Activated T-helper 1 cell treated with Interleukin-2 at 50 U/mL for 16 hours (primary cell): ENCODE data around the gene IFNL3.
"Not testable (repeated sequence)": the region's sequence is repeated elsewhere in the genome, so short reads cannot be mapped to it uniquely, and the experiment has no call there.

Source experiments
- DNase-seq: peaks from one replicate; pipeline ENCODE4 v3.0.0-alpha.2; 2020; ENCODE audit warnings: low read depth

IFNL3 gene

DNA sequence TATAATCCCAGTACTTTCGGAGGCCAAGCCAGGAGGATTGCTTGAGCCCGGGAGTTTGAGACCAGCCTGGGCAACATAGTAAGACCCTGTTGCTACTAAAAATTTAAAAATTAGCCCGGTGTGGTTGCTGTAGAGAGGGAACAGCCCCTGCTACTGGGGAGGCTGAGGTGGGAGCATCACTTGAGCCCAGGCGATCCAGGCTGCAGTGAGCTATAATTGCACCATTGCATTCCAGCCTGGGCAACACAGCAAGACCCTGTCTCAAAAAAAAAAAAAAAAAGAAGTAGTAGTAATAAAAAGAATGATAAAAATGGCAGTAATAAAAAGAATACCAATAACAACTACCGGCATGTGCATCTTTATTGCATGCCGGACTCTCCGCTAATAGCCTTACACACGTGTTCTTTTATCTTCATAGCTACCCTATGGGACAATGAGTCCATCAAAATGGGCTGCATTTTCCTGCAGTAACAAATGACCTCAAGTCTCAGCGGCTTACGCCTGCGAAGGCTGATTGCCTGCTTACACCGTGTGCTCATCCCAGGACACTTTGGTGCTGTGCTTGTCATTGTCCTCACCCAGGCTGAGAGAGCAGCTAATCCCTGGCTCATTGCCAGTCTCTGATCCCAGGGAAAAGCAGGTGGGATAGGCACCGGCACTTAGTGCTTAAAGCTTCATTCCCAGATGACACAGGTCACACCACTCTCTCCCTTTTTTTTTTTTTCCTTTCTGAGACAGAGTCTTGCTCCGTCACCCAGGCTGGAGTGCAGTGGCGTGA is 26.4 kb downstream of the IFNL3 start:
- no peak for DNase-seq

DNA sequence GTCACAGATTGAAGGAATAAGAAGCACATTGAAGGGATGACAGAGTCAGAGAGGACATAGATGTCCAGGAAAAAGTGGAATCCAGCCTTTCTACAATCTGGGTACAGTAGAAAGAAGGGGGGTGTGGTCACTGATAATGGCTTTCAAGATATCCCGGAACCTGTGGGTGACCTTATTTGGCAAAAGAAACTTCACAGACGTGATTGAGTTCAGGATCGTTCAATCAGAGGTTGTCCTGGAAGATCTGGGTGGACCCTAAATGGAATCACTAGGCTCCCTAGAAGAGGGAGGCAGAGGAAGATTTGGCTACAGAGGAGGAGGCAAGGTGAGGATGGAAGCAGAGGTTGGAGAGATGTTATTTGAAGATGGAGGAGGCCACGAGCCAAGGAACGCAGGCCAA is 27.7 kb downstream of the IFNL3 start:
- no peak for DNase-seq

DNA sequence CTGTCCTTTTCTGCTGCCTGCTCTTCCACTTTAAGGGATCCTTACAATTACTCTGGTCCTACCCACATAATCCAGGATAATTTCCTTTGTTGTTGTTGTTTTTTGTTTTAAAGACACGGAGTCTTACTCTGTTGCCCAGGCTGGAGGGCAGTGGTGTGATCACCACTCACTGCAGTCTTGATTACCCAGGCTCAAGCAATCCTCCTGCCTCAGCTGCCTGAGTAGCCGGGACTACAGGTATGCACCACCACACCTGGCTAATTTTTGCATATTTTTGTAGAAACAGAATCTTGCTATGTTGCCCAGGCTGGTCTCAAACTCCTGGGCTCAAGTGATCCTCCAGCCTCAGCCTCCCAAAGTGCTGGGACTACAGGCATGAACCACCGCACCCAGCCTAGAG is 29.5 kb downstream of the IFNL3 start:
- DNase-seq = not testable (repeated sequence)

- DNase-seq = peak; percentile 47
Observed at GRCh38 chr19:39212375-39212742, 32.4 kb downstream of the IFNL3 start.

GRCh38 chr19:39211731-39212374 is 33.0 kb downstream of the IFNL3 start:
- DNase-seq = no peak

- no peak for DNase-seq
Observed at GRCh38 chr19:39209196-39209595, 35.6 kb downstream of the IFNL3 start.

- no peak for DNase-seq
Observed at GRCh38 chr19:39208175-39208795, 36.5 kb downstream of the IFNL3 start.

- DNase-seq = no peak
Observed at GRCh38 chr19:39207293-39207836, 37.4 kb downstream of the IFNL3 start.

GRCh38 chr19:39206122-39206521 is 38.7 kb downstream of the IFNL3 start:
- no peak for DNase-seq

GRCh38 chr19:39205449-39205764 is 39.4 kb downstream of the IFNL3 start:
- DNase-seq = no peak

- no peak for DNase-seq
Observed at GRCh38 chr19:39203372-39204341, 41.1 kb downstream of the IFNL3 start, which contains the start of gene SYCN. Gene SYCN, minus strand, starts transcription at chr19:39204263. Its CDS starts 9 bp downstream, at chr19:39204254.

DNA sequence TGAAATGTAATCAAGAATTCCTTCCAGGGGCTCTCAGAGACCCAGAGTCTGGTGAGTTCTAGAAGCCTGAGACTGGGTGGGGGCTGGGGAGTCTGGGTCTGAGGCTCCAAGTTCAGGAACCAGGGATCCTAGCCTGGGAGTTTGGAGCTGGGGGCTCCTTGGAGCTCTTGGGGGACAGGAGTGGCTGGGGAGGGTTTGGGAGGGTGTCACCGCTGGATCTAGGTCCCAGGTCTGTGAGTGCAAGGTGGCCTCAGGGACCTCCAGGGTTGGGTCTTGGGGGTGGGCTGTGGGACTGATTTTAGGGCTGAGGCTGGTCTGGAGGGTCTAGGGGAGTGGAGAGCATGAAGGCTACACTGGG is 41.8 kb downstream of the IFNL3 start:
- no peak for DNase-seq

GRCh38 chr19:39200803-39201115 is 44.0 kb downstream of the IFNL3 start:
- no peak for DNase-seq

- DNase-seq = no peak
Observed at GRCh38 chr19:39200066-39200802, 44.6 kb downstream of the IFNL3 start.

DNA sequence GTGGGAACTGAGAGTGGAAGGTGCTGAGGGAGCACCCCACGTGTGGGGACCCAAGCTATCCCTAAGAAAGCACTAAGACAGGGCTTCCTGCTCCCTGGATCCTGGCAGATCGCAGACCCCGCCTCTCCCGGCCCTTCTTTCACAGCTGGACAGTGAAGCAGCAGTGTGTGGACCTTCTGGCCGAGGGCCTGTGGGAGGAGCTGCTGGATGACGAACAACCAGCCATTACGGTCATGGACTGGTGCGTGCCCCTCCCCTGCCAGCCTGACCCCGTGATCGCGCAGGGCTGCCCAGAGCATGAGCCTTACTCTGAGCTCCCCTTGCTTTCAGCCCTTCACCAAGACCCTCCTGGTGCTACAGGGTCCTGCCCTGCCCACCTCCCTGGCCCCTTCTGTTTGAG is 45.8 kb downstream of the IFNL3 start:
- DNase-seq = no peak

DNA sequence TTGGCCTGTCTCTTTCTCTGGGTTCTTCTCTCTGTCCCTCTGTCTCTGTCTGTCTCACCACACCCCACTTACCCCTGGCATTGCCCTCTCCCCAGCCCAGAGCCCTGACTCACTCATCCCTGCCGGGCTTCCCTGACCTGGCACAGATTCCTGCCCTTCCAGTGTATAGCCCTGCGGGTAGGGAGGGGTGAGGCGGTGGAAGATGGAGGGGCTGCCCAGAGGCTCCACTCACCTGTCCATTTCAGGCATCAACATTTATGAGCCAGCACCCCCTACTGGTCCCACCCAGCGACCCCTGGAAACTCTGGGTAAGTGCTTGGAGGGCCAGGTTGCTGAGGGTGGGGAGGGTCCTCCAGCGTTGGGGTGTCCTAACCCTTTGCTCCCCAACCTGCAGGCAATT is 47.0 kb downstream of the IFNL3 start:
- no peak for DNase-seq

DNA sequence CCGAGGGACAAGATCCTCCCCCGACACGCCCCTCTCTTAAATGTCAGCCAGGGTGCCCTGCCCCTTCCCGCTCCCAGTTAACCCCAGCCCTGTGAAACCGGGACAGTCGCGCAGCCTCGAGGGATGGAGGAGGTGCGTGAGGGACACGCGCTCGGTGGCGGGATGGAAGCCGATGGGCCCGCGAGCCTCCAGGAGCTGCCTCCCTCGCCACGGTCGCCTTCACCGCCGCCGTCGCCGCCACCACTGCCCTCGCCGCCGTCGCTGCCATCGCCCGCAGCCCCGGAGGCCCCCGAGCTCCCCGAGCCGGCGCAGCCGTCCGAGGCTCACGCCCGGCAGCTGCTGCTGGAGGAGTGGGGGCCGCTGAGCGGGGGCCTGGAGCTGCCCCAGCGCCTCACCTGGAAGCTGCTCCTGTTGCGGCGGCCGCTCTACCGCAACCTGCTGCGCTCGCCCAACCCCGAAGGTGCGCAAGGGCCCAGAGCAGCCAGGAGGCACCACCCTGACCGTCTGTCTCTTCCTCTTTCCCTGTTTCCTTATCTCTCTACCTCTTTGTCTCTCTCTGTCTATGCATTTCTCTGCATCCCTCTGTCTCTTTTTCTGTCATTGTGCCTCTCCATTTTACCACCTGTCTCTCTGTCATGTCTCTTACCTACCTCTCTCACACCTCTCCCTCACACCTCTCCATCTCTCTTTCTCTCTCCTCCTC is 47.8 kb downstream of the IFNL3 start, which contains the start of gene NCCRP1:
TSS of gene NCCRP1 (plus strand) at position 105 of the 703 bp plus-strand sequence. CDS start at position 124, 19 bp downstream.
- no peak for DNase-seq

DNA sequence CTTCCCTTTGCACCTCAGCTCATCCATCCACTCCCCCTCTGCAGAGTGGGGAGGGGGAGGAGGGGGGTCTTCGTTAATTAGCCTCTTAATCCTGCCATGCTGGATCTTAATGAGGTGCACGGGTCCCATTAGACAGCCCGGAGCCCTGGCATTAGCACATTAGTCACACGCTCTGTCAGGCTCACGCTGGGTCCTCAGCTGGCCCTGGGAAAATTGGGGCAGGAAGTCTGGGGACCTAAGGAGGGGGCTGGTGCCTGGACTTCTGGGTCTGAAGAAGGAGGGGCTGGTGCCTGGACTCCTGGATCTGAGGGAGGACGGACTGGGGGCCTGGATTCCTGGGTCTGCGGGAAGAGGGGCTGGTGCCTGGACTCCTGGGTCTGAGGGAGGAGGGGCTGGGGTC is 48.5 kb downstream of the IFNL3 start:
- no peak for DNase-seq

DNA sequence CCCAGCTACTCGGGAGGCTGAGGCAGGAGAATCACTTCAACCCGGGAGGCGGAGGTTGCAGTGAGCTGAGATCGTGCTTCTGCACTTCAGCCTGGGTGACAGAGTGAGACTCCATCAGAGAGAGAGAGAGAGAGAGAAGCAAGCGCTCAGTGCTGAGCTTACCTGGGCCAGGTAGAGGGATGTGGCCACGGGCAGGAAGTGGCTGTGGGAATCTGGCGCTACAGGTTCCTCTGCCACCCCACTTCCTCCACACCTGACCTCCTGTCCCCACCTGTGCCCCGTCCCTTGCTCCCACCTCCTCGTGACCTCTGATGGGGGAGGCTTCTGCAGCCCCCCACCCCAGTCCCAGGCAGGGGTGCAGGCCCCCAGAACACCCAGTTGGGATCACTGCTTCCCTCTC is 49.1 kb downstream of the IFNL3 start:
- no peak for DNase-seq

GRCh38 chr19:39194832-39195542 is 49.8 kb downstream of the IFNL3 start:
- no peak for DNase-seq
